ENCODE data around the gene TAF4.
A peak's percentile ranks its signal among the peaks of the same experiment; 100 is the strongest.

TAF4 gene

DNA sequence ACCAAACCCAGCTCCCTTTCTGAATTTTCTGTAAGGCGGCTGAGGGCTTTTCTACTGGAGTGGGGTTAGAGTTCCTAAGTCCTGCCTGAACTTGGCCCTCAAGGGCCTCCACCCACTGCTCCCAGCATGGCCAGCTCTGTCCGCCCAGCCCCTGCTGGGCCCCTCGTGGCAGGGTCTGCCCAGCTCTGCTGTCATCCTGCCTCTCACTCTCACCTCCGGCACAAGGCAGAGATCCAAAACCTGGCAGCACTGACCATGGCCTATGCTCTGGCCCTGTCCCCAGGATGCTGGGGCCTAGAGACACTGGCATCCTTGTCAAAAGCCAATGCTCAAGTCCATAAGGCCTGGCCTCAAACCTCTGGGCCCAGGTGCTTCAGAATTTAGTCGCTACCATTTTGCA, 61.1 kb downstream of the TAF4 start:
- peaks cover 0 to 78% (median 43%) of the 10 kb centered on the region in 11 experiments; a peak in 18 of 22 replicates for H4K20me1 ChIP-seq
- no peak overlapping the region for H3K4me3 ChIP-seq
- peak overlapping the region in 8 of 11 experiments; percentile 38 to 82 (median 70); a peak in 16 of 22 replicates for H3K4me2 ChIP-seq
- H3K4me1 ChIP-seq: peaks cover 0 to 37% (median 23%) of the 10 kb centered on the region in 10 experiments; a peak in 14 of 20 replicates
- H3K36me3 ChIP-seq: peaks cover 95 to 100% (median 99%) of the 10 kb centered on the region in 11 experiments
- H3K9me3 ChIP-seq (replicated peaks in 1 of 11): peaks cover 0 to 8% (median 0%) of the 10 kb centered on the region in 11 experiments; a peak in 2 of 22 replicates
- H3K27me3 ChIP-seq: no peaks in the 10 kb centered on the region
- no peak for TF ChIP-seq Cebpa-rat (IDR thresholded peaks at IDR 0.05)
- H3K9ac ChIP-seq: peak overlapping the region in 5 of 11 experiments; percentile 12 to 49 (median 42); a peak in 5 of 22 replicates
- no peak overlapping the region for H3K27ac ChIP-seq

DNA sequence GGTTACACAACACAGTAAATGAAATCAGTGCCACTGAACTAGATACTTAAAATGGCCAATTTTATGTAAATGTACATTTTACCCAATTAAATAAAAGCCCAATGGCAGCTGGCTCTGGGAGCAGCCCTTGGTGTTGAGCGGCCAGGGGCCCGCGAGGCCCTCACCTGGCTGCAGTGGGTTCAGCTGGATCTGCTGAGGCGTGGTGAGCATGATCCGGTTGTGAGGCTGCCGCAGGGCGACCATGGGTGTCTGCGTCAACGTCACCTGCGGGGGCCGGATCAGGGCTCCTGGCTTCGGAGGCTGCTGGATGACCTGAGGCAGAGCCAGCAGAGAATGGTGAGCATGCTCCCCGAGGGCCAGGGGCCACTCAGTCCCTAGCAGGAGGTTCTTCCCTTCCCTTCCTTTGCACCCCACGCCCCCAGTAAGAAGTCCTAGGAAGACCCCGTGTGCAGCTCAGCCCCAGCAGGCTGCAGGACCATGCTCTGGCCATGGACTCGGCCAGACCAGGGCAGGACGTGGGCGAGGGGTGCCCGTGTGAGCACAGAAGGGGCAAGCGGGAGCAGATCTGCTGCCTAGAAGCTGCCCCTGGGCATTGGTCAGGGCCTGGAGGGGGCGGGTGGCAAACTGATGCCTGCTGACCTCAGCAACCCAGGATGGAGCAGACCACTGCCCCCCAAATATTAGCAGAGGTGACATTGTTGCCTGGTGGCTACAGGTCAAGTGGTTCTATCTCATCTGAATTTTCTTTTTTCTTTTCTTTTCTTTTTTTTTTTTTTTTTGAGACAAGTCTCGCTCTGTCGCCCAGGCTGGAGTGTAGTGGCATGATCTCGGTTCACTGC, 61.9 kb downstream of the TAF4 start:
- no peak for TF ChIP-seq Cebpa-rat (IDR thresholded peaks at IDR 0.05)
- Histone ChIP-seq H3K36me3 (peaks cover 95 to 100% (median 99%) of the 10 kb centered on the region in 11 experiments), H3K9ac (peak overlapping the region in 1 of 11 experiments; percentile 7; a peak in 2 of 22 replicates), H3K27ac (no peak overlapping the region), H3K4me2 (peak overlapping the region in 8 of 11 experiments; percentile 38 to 82 (median 70); a peak in 15 of 22 replicates), H3K4me1 (peaks cover under 1 to 45% (median 31%) of the 10 kb centered on the region in 10 experiments; a peak in 18 of 20 replicates), H3K4me3 (no peak overlapping the region), H3K9me3 (replicated peaks in 1 of 11) (peaks cover 0 to 8% (median 0%) of the 10 kb centered on the region in 11 experiments; a peak in 2 of 22 replicates), H3K27me3 (no peaks in the 10 kb centered on the region), H4K20me1 (peaks cover 0 to 78% (median 47%) of the 10 kb centered on the region in 11 experiments; a peak in 18 of 22 replicates)

DNA sequence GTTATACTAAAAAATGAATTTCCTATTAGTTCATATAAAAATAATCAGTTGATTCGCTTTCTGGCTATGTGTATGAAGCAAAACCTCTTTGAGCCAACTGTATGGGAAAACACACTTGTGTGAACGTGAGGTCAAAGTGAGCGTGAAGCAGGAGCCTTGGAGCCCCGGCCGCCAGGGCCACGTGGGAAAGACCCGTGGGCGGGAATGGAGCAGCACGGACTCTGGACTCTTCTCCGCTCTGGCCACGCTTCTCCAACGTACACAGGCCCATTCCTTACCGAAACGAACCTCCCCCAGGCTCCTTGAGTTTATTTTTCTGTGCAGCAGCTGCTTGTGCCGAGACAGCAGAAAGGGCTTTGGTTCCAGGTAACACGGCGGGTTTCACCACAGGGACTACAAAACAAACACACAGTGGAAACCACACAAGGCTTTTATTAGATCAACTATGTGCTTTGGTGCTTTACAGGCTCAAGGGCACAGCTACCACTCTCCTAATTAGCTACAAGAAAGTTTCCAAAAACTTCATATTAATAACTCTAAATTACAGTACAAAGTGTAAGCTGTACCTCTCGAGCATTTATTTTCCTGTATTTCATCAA, 62.7 kb downstream of the TAF4 start:
- H4K20me1 ChIP-seq: peaks cover 0 to 81% (median 54%) of the 10 kb centered on the region in 11 experiments; a peak in 19 of 22 replicates
- peaks cover 92 to 100% (median 95%) of the 10 kb centered on the region in 11 experiments for H3K36me3 ChIP-seq
- no peak overlapping the region for H3K27ac ChIP-seq
- H3K9ac ChIP-seq: no peak overlapping the region; a peak in 1 of 22 replicates
- peaks cover 0 to 8% (median 0%) of the 10 kb centered on the region in 11 experiments; a peak in 2 of 22 replicates for H3K9me3 ChIP-seq (replicated peaks in 1 of 11)
- H3K4me2 ChIP-seq: peak overlapping the region in 5 of 11 experiments; percentile 61 to 82 (median 77); a peak in 5 of 22 replicates
- H3K4me1 ChIP-seq: peaks cover 6 to 53% (median 39%) of the 10 kb centered on the region in 10 experiments; a peak in 19 of 20 replicates
- no peak overlapping the region for H3K4me3 ChIP-seq
- no peaks in the 10 kb centered on the region for H3K27me3 ChIP-seq
- TF ChIP-seq Cebpa-rat (IDR thresholded peaks at IDR 0.05): no peak

DNA sequence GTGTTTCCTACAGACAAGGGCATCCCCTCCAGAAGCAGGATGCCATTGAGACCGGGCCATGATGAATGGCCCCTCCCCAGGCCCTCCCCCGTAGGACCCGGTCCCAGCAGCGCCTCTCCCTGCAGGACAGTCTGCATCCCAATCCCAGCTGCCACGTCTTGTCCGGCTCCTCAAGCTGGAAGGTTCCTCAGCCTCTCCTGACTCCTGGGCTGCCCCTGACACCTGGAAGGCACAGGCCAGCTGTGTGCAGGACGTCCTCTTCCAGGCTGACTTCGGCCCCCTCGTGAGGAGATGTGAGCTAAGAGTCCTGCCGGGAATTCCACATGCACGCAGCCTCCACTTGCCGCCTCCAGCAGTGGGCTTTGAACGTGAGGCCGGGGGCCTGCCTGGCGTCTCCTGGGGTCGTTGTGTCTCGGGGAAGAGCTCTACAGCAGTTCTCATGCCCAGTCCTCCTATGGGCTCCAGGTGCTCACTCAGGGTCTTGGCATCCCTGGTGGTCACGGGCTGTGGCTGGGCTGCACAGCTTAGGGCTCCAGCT, 64.4 kb downstream of the TAF4 start:
- H3K4me1 ChIP-seq: peaks cover 20 to 70% (median 56%) of the 10 kb centered on the region in 10 experiments
- H3K36me3 ChIP-seq: peaks cover 78 to 100% (median 83%) of the 10 kb centered on the region in 11 experiments
- H4K20me1 ChIP-seq: peaks cover 0 to 75% (median 52%) of the 10 kb centered on the region in 11 experiments; a peak in 20 of 22 replicates
- H3K4me3 ChIP-seq: no peak overlapping the region
- TF ChIP-seq Cebpa-rat (IDR thresholded peaks at IDR 0.05): no peak
- H3K27me3 ChIP-seq: no peaks in the 10 kb centered on the region
- peaks cover 0 to 9% (median under 1%) of the 10 kb centered on the region in 11 experiments; a peak in 6 of 22 replicates for H3K9me3 ChIP-seq (replicated peaks in 1 of 11)
- no peak overlapping the region for H3K27ac ChIP-seq
- H3K4me2 ChIP-seq: no peak overlapping the region
- no peak overlapping the region for H3K9ac ChIP-seq

DNA sequence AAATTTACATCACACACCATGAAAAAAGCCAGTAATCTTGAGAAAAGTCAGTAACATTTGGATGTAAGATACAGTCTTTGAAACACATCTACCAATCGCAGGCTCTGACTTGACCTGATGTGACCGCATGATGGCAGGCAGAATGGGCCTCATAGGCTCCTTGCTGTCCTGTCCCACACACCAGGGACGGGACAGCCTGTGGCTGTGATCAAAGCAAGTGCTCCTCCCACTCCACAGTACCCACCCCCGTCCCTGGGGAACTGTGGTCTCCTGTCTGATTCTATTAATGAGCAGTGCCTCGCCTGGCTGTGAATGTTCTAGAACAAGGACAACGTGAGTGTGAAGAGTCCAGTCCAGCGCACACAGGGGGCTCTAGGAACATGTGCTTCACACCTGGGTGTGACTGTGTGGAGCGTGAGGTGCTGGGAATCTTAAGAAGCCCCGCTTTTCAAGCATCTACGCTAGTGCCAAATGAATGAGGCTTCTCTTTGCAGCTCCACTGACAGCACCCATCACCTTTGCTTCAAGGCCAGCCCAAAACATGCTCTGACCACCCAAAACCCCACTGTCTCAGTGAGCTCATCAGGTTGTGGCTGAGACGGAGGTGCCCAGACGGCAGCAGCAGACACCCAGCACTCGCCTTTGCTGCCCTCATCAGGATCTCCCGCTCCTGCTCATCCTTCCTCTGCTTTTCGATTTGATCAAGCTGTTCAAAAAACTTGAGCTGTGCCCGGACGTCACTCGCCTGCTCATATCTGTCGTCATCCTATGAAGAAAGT, 67.1 kb downstream of the TAF4 start:
- no peak overlapping the region for H3K4me3 ChIP-seq
- no peak for TF ChIP-seq Cebpa-rat (IDR thresholded peaks at IDR 0.05)

DNA sequence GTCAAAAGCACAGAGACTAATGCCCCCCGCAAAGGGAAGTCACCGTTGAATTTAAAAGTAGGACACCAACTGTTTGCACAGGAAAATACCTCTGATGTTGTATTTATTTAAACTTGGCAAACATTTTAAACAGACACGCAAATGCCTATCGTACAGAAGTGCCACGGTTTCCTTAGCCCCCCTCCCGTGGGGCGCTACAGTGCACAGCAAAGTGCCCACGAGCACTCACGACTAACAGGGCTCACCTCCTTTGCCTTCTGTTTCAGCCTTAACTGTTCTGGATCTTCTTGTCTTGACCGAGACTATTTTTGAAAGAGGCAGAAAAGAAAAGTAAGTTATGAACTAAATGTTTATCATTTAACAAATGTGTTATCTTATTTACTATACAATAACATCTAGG, 67.8 kb downstream of the TAF4 start:
- Histone ChIP-seq H3K4me2 (peak overlapping the region in 10 of 11 experiments; percentile 26 to 87 (median 66); a peak in 20 of 22 replicates), H3K9ac (no peak overlapping the region), H3K4me3 (no peak overlapping the region), H3K36me3 (peaks cover 78 to 100% (median 82%) of the 10 kb centered on the region in 11 experiments), H3K4me1 (peaks cover 23 to 58% (median 42%) of the 10 kb centered on the region in 10 experiments), H3K9me3 (replicated peaks in 1 of 11) (peaks cover 6 to 41% (median 31%) of the 10 kb centered on the region in 11 experiments), H4K20me1 (peaks cover 0 to 44% (median 31%) of the 10 kb centered on the region in 11 experiments; a peak in 18 of 22 replicates), H3K27ac (no peak overlapping the region), H3K27me3 (no peaks in the 10 kb centered on the region)
- TF ChIP-seq Cebpa-rat (IDR thresholded peaks at IDR 0.05): no peak

More for the DNA sequence above, 67.1 kb downstream of the TAF4 start:
- peaks cover 0 to 49% (median 33%) of the 10 kb centered on the region in 11 experiments; a peak in 19 of 22 replicates for H4K20me1 ChIP-seq
- no peak overlapping the region for H3K9ac ChIP-seq
- peaks cover 78 to 100% (median 82%) of the 10 kb centered on the region in 11 experiments for H3K36me3 ChIP-seq
- H3K27me3 ChIP-seq: no peaks in the 10 kb centered on the region
- H3K4me2 ChIP-seq: peak overlapping the region; percentile 0 to 87 (median 65); a peak in 20 of 22 replicates
- peaks cover 0 to 34% (median 24%) of the 10 kb centered on the region in 11 experiments; a peak in 19 of 22 replicates for H3K9me3 ChIP-seq (replicated peaks in 1 of 11)
- no peak overlapping the region for H3K27ac ChIP-seq
- H3K4me1 ChIP-seq: peaks cover 23 to 58% (median 43%) of the 10 kb centered on the region in 10 experiments

DNA sequence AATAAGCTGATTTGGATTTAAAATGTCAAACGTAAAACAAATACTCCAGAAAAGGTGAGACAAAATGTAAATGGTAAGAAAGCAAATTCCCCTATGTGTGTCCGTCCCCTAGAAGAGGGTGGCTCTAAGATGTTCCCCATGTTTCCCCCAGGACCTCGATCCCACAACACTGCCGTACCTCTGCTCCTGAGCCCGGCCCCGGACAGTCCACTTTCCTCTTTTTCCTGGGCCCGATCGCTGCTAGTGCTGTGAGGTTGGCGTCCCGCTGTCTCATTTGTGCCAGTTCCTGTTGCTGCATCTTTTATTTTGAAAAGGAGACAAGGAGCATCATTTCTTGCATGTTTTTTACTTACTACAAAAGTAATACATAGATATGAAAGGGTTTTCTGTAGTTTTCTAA, 68.3 kb downstream of the TAF4 start:
- Histone ChIP-seq H3K36me3 (peaks cover 78 to 100% (median 82%) of the 10 kb centered on the region in 11 experiments), H3K9ac (peak overlapping the region in 2 of 11 experiments; percentile 21 to 33; a peak in 2 of 22 replicates), H3K27ac (no peak overlapping the region), H3K9me3 (replicated peaks in 1 of 11) (peaks cover 11 to 46% (median 35%) of the 10 kb centered on the region in 11 experiments), H3K27me3 (no peaks in the 10 kb centered on the region), H3K4me2 (peak overlapping the region; percentile 50 to 87 (median 68)), H3K4me3 (no peak overlapping the region), H3K4me1 (peaks cover 23 to 57% (median 41%) of the 10 kb centered on the region in 10 experiments), H4K20me1 (peaks cover 0 to 41% (median 31%) of the 10 kb centered on the region in 11 experiments; a peak in 17 of 22 replicates)
- TF ChIP-seq Cebpa-rat (IDR thresholded peaks at IDR 0.05): no peak

Measured in BLaER1 treated with 17β-estradiol and CSF1 and Interleukin-3, amounts not matched to agents 10 nM and 100 nM (cell line).